Activated CD4-positive, alpha-beta T cell treated with anti-CD3 and anti-CD28 coated beads for 36 hours (primary cell): ENCODE results near the gene PARL. TPM values are rescaled to one million over a fixed set of nuclear protein-coding genes. Genes with fewer than 3 reads are reported as not detected.
"Not testable (repeated sequence)": the region's sequence is repeated elsewhere in the genome, so short reads cannot be mapped to it uniquely, and the experiment has no call there.

Experiments used
- ATAC-seq: fragments of 200-7000 bp; cut with Tn5 transposase; one replicate; pipeline ENCODE4 v1.10.0; 2021; ENCODE audit warnings: mild to moderate bottlenecking, moderate library complexity
- CTCF ChIA-PET: fragments of 350-600 bp; sonication (Branson Sonifier 250); formaldehyde crosslinking; loops from one replicate; lab custom pipeline; 2021; ENCODE audit warnings: antibody characterized with exemption; lab: Charles Lee
- POLR2A ChIA-PET: fragments of 350-600 bp; sonication (Branson Sonifier 250); formaldehyde crosslinking; loops from one replicate; lab custom pipeline; 2021; ENCODE audit warnings: antibody characterized with exemption, inconsistent platforms; lab: Charles Lee
- DNase-seq: peaks from one replicate; pipeline ENCODE4 v3.0.0-alpha.2; 2020
- H3K27ac Mint-ChIP-seq: one replicate; pipeline ENCODE4 v1.8.0; 2021; ENCODE audit warnings: mixed read lengths
- H3K27me3 Mint-ChIP-seq: one replicate; pipeline ENCODE4 v1.8.0; 2021; ENCODE audit warnings: mixed read lengths
- H3K36me3 Mint-ChIP-seq: one replicate; pipeline ENCODE4 v1.8.0; 2021; ENCODE audit warnings: low read depth, mixed read lengths
- H3K4me1 Mint-ChIP-seq: one replicate; pipeline ENCODE4 v1.8.0; 2021; ENCODE audit warnings: mixed read lengths
- H3K4me3 Mint-ChIP-seq: one replicate; pipeline ENCODE4 v1.8.0; 2021; ENCODE audit warnings: mild to moderate bottlenecking, moderate library complexity, mixed read lengths
- H3K9me3 Mint-ChIP-seq: one replicate; pipeline ENCODE4 v1.8.0; 2021; ENCODE audit warnings: low read depth, mixed read lengths
- intact Hi-C, 2 experiments: fragments of 100-400 bp; cut with DNase I in 1 of 2; cut with micrococcal nuclease in 1 of 2; formaldehyde crosslinking; loops; one replicate each; pipeline versions ENCODE4 v1.14.2 to v1.15.1; 2022 to 2024; cut with DNase I, micrococcal nuclease
- total RNA-seq, 2 experiments: library from RNA; stranded (reverse); gene quantifications; one replicate each; pipeline ENCODE4 v1.2.3, GENCODE V29; 2021

Gene PARL
- total RNA-seq, 2 experiments from 2014 or later = 55.9 to 91.9 TPM

DNA sequence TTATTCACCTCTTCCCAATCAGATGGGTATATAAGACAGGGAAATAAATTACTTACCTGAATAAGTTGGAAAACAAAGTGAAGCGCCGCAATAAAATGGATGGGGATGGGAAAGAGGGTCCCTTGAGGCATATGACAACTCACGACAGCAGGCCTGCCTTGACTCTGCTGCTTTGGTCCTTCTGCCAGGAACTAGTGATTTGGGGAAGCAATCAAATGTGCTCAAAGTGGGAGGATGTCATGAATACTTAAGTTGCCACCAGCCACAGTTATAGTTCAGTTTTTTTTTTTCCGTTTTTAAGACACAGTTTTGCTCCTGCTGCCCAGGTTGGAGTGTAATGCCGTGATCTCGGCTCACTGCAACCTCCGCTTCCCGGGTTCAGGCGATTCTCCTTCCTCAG lies 4.6 kb downstream of the PARL start:
- peaks cover 11% of the 10 kb centered on the region for H3K36me3 Mint-ChIP-seq
- H3K4me1 Mint-ChIP-seq = peaks cover 54% of the 10 kb centered on the region
- H3K9me3 Mint-ChIP-seq = no peaks in the 10 kb centered on the region
- ATAC-seq (no peak), DNase-seq (no peak)
- no peak overlapping the region for H3K27ac Mint-ChIP-seq
- ChIA-PET POLR2A (no interaction called here), CTCF (interaction anchor here (0.6 kb wide), 2 partner anchors 235 to 247 kb away, joined by 3 to 4 read pairs; no protein-coding TSS in a partner anchor)
- no peaks in the 10 kb centered on the region for H3K27me3 Mint-ChIP-seq
- intact Hi-C loops = loop anchor here (5.0 to 10.0 kb wide), 2 partner anchors 325 to 488 kb away; partner anchors contain the start of gene KLHL6 (in 1 of the 2)
- H3K4me3 Mint-ChIP-seq = no peak overlapping the region

- no peak overlapping the region for H3K4me3 Mint-ChIP-seq
- H3K36me3 Mint-ChIP-seq = peaks cover 11% of the 10 kb centered on the region
- peak overlapping the region; percentile 12 for H3K27ac Mint-ChIP-seq
- intact Hi-C loops = no loop called here
- H3K9me3 Mint-ChIP-seq = no peaks in the 10 kb centered on the region
- DNase-seq (no peak), ATAC-seq (no peak)
- H3K4me1 Mint-ChIP-seq = peaks cover 50% of the 10 kb centered on the region
- CTCF ChIA-PET = no interaction called here
- H3K27me3 Mint-ChIP-seq = no peaks in the 10 kb centered on the region
- POLR2A ChIA-PET = no interaction called here
These were observed 5.4 kb downstream of the PARL start for GRCh38 chr3:183879243-183879642.

DNA sequence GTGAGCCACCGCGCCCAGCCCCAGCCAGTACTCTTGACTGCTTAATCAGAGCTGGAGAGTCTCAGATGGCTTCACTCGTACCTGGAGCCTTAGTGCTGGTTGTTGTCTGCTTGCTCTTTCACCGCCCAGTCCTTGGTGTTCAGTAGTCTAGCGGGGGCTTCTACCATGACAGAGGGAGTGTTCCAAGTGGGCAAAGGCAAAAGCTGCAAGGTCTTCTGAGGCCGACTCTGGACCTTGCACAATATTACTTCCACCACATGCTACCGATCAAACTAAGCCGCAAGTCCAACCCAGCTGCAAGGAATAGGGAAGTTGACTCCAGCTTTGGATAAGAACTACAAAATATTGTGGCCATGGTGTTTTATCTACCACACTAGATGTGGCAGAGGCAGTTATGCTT lies 6.6 kb downstream of the PARL start:
- POLR2A ChIA-PET = interaction anchor here (0.6 kb wide), 1 partner anchor 365 kb away, joined by 3 read pairs; no protein-coding TSS in a partner anchor
- DNase-seq (no peak), ATAC-seq (no peak)
- Mint-ChIP-seq H3K27me3 (no peaks in the 10 kb centered on the region), H3K4me3 (no peak overlapping the region), H3K36me3 (peaks cover 14% of the 10 kb centered on the region), H3K27ac (no peak overlapping the region), H3K9me3 (no peaks in the 10 kb centered on the region), H3K4me1 (peaks cover 43% of the 10 kb centered on the region)
- intact Hi-C loops = no loop called here
- CTCF ChIA-PET = no interaction called here

- CTCF ChIA-PET = interaction anchor here (0.6 kb wide), 1 partner anchor 11 kb away, joined by 5 read pairs; no protein-coding TSS in a partner anchor
- H3K27me3 Mint-ChIP-seq, POLR2A ChIA-PET, ATAC-seq, H3K9me3 Mint-ChIP-seq, H3K27ac Mint-ChIP-seq, intact Hi-C loops, H3K4me3 Mint-ChIP-seq, DNase-seq: not testable (repeated sequence)
- Mint-ChIP-seq H3K4me1 (peaks cover 41% of the 10 kb centered on the region), H3K36me3 (peaks cover 14% of the 10 kb centered on the region)
These were observed 7.5 kb downstream of the PARL start for GRCh38 chr3:183877227-183877626.

DNA sequence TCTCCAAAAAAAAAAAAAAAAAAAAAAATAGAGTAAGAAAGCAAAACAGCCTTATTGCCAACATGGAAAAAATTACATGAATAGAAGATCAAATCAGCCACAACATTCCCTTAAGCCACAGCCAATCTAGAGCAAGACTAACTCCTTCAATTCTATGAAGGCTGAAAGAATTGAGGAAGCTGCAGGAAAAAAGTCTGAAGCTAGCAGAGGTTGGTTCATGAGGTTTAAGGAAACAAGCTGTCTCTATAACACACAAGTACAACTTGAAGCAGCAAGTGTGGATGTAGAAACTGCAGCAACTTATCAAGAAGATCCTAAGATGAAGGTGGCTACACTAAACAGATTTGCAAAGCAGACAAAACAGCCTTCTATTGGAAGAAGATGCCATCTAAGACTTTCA lies 9.3 kb downstream of the PARL start:
- Mint-ChIP-seq H3K36me3 (peaks cover 14% of the 10 kb centered on the region), H3K4me3 (no peak overlapping the region), H3K4me1 (peaks cover 54% of the 10 kb centered on the region), H3K27me3 (no peaks in the 10 kb centered on the region), H3K27ac (no peak overlapping the region), H3K9me3 (no peaks in the 10 kb centered on the region)
- DNase-seq (no peak), ATAC-seq (no peak)
- CTCF ChIA-PET = interaction anchor here (1.0 kb wide), 1 partner anchor 9 kb away, joined by 3 read pairs; the partner anchor contains the start of gene PARL
- POLR2A ChIA-PET = no interaction called here
- intact Hi-C loops = no loop called here

DNA sequence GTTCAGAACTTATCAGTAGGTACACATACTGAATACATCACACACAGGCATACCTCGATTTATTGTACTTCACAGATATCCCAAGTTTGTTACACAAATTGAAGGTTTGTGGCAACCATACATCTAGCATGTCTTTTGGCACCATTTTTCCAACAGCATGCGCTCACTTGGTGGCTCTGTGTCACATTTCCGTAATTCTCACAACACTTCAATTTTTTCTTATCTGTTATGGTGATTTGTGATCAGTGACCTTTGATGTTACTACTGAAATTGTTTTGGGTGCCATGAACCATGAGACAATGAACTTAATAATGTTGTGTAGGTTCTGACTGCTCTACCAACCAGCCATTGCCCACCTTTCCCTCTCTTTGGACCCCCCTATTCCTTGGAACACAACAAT lies 10.8 kb downstream of the PARL start:
- intact Hi-C loops = no loop called here

DNA sequence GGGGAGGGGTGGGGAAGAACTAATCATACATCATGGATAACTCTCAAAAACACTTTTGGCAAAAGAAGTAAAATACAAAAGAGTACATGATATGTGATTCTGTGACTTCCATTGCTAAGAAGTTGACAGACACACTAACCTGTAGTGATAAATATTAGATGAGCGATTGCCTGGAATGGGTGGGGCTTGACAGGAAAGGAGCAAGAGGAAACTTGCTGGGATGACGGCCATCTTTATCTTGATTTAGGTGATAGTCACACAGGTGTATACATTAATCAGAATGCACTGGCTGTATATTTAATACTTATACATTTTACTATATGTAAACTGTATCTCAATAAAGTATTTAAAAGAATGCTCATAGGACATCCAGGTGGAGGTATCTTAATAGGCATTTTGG lies 13.1 kb downstream of the PARL start:
- Mint-ChIP-seq H3K4me3 (no peak overlapping the region), H3K4me1 (peaks cover 34% of the 10 kb centered on the region), H3K27ac (no peak overlapping the region), H3K27me3 (no peaks in the 10 kb centered on the region), H3K9me3 (no peaks in the 10 kb centered on the region), H3K36me3 (peaks cover 11% of the 10 kb centered on the region)
- POLR2A ChIA-PET = no interaction called here
- intact Hi-C loops = no loop called here
- CTCF ChIA-PET = interaction anchor here (0.6 kb wide), 1 partner anchor 311 kb away, joined by 3 read pairs; no protein-coding TSS in a partner anchor
- DNase-seq (peak; percentile 19), ATAC-seq (no peak)

More for the DNA sequence above, 10.8 kb downstream of the PARL start:
- no peaks in the 10 kb centered on the region for H3K9me3 Mint-ChIP-seq
- H3K27me3 Mint-ChIP-seq = no peaks in the 10 kb centered on the region
- ChIA-PET POLR2A (interaction anchor here (0.6 kb wide), 1 partner anchor 61 kb away, joined by 3 read pairs; no protein-coding TSS in a partner anchor), CTCF (interaction anchor here (0.9 to 1.0 kb wide), 2 partner anchors 10 to 15 kb away, joined by 3 to 7 read pairs; partner anchors contain the start of gene PARL)
- H3K4me1 Mint-ChIP-seq = peaks cover 49% of the 10 kb centered on the region
- no peak overlapping the region for H3K27ac Mint-ChIP-seq
- no peak for ATAC-seq
- no peak overlapping the region for H3K4me3 Mint-ChIP-seq
- DNase-seq = no peak
- peaks cover 13% of the 10 kb centered on the region for H3K36me3 Mint-ChIP-seq

- no peaks in the 10 kb centered on the region for H3K27me3 Mint-ChIP-seq
- ChIA-PET CTCF (interaction anchor here (1.1 kb wide), 1 partner anchor 14 kb away, joined by 3 read pairs; the partner anchor contains the start of gene PARL), POLR2A (no interaction called here)
- H3K9me3 Mint-ChIP-seq = no peaks in the 10 kb centered on the region
- no peak overlapping the region for H3K4me3 Mint-ChIP-seq
- DNase-seq (no peak), ATAC-seq (no peak)
- peaks cover 16% of the 10 kb centered on the region for H3K36me3 Mint-ChIP-seq
- H3K4me1 Mint-ChIP-seq = peaks cover 29% of the 10 kb centered on the region
- intact Hi-C loops = no loop called here
- H3K27ac Mint-ChIP-seq = no peak overlapping the region
These were observed 14.1 kb downstream of the PARL start for GRCh38 chr3:183870563-183870962.

- peaks cover 32% of the 10 kb centered on the region for H3K36me3 Mint-ChIP-seq
- ChIA-PET POLR2A (no interaction called here), CTCF (interaction anchor here (0.6 to 0.7 kb wide), 2 partner anchors 22 to 176 kb away, joined by 3 to 4 read pairs; no protein-coding TSS in a partner anchor)
- no peak overlapping the region for H3K27ac Mint-ChIP-seq
- H3K4me1 Mint-ChIP-seq = peaks cover 26% of the 10 kb centered on the region
- H3K27me3 Mint-ChIP-seq = no peaks in the 10 kb centered on the region
- H3K9me3 Mint-ChIP-seq = no peaks in the 10 kb centered on the region
- intact Hi-C loops = no loop called here
- H3K4me3 Mint-ChIP-seq = no peak overlapping the region
- no peak for ATAC-seq
- no peak for DNase-seq
These were observed 15.9 kb downstream of the PARL start for GRCh38 chr3:183868796-183869195.

- intact Hi-C loops = no loop called here
- DNase-seq = no peak
- Mint-ChIP-seq H3K27ac (no peak overlapping the region), H3K27me3 (no peaks in the 10 kb centered on the region), H3K9me3 (no peaks in the 10 kb centered on the region), H3K4me3 (no peak overlapping the region), H3K4me1 (no peaks in the 10 kb centered on the region), H3K36me3 (peaks cover 55% of the 10 kb centered on the region)
- ChIA-PET CTCF (no interaction called here), POLR2A (no interaction called here)
- no peak for ATAC-seq
These were observed 22.1 kb downstream of the PARL start for GRCh38 chr3:183862610-183863009.

DNA sequence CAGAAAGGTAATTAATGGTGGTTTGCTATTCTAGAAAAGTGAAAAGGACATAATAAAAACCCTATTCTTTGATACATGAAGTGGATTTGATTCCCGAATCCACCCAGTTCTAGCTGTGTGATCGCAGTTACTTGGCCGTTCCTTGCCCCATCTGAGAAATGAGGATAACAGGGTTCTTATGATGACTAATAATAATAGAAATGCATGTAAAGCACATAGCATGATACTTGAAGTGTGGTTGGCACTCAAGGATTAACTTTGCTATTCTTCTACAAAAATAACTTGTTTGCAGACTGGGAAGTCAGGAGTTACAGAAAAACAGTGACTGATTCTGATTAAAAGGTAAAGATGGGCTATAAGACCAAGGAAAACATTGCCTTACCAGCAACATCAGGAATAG lies 26.8 kb downstream of the PARL start:
- no peaks in the 10 kb centered on the region for H3K27me3 Mint-ChIP-seq
- CTCF ChIA-PET = interaction anchor here (0.8 kb wide), 1 partner anchor 16 kb away, joined by 3 read pairs; no protein-coding TSS in a partner anchor
- no peaks in the 10 kb centered on the region for H3K9me3 Mint-ChIP-seq
- intact Hi-C loops = no loop called here
- DNase-seq (no peak), ATAC-seq (no peak)
- H3K4me3 Mint-ChIP-seq = no peak overlapping the region
- POLR2A ChIA-PET = no interaction called here
- peaks cover 49% of the 10 kb centered on the region for H3K36me3 Mint-ChIP-seq
- H3K27ac Mint-ChIP-seq = no peak overlapping the region
- peaks cover 2% of the 10 kb centered on the region for H3K4me1 Mint-ChIP-seq

DNA sequence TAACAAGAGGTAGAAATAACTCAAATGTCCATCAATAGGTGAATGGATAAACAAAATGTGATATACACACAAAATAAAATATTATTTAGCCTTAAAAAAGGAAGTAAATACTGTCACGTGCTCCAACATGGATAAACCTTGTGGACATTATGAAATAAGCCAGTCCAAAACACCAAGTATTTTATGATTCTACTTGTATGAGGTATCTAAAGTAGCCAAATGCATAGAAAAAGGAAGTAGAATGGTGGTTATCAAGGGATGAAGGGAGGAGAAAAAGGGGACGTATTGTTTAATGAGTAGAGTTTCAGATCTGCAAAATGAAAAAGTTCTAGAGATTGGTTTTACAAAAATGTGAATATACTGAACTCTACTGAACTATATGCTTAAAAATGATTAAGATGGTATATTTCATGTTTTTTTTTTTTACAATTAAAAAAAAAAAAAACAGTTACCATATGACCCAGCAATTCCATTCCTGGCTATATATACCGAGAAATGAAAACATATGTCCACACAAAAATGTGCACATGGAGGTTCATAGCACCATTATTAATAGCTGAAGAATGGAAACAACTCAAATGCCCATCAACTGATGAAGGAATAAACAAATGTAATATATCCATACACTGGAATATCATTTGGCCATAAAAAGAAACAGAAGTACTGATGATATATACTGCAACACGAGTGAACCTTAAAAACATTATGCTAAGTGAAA lies 30.2 kb downstream of the PARL start:
- CTCF ChIA-PET = no interaction called here
- no peaks in the 10 kb centered on the region for H3K27me3 Mint-ChIP-seq
- intact Hi-C loops = no loop called here
- no peaks in the 10 kb centered on the region for H3K9me3 Mint-ChIP-seq
- H3K36me3 Mint-ChIP-seq = peaks cover 39% of the 10 kb centered on the region
- DNase-seq = no peak
- no peak overlapping the region for H3K4me3 Mint-ChIP-seq
- H3K4me1 Mint-ChIP-seq = peaks cover 6% of the 10 kb centered on the region
- no peak for ATAC-seq
- POLR2A ChIA-PET = no interaction called here
- H3K27ac Mint-ChIP-seq = no peak overlapping the region
